Epithelial cell of prostate (primary cell): ENCODE results near the gene TTC3.

Experiments
- DNase-seq: peaks from one replicate; pipeline ENCODE4 v3.0.0-alpha.2; 2011; ENCODE audit warnings: low read depth, low spot score
- H3K27ac ChIP-seq: fragments of 450-650 bp; 2 replicates; pipeline ENCODE4 v1.5.1; 2017; ENCODE audit warnings: mild to moderate bottlenecking

Gene TTC3

DNA sequence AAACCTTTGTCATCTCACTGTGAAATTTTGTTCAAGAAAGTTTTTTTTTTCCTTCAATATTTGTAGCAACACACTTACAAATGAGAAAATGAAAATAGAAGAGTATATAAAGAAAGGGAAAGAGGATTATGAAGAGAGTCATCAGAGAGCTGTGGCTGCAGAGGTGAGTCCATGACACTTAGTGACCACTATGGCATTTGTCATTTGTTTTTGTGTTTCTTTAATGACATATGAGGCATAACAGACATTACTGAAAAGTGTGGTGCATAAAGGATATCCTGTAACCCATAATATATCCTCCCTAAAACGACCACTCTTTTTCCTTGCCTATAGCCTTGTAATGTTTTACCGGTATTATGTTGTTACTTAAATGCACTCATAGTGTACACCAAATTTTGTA lies 113.9 kb downstream of the TTC3 start:
- no peak for DNase-seq
- no peak overlapping the region for H3K27ac ChIP-seq

- DNase-seq, result no peak
- H3K27ac ChIP-seq, result no peak overlapping the region
These were observed 115.8 kb downstream of the TTC3 start for GRCh38 chr21:37188825-37189224.

DNA sequence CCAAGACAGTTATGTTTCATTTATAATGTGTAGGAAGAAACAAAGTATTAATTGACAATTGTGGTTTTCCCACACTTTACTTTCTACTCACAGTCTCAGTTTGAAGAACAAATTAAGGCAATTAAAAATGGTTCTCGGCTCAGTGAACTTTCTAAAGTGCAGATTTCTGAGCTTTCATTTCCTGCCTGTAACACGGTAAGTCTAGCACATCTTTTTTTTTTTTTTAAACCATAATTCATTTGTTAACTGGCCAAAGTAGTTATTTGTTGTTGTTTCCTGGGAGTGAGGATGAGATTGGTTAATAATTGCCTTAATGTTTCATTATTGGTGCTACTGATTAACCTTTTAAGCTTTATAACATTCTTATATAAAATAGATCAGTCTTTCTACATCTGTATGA lies 119.0 kb downstream of the TTC3 start:
- no peak for DNase-seq
- H3K27ac ChIP-seq, result no peak overlapping the region

DNA sequence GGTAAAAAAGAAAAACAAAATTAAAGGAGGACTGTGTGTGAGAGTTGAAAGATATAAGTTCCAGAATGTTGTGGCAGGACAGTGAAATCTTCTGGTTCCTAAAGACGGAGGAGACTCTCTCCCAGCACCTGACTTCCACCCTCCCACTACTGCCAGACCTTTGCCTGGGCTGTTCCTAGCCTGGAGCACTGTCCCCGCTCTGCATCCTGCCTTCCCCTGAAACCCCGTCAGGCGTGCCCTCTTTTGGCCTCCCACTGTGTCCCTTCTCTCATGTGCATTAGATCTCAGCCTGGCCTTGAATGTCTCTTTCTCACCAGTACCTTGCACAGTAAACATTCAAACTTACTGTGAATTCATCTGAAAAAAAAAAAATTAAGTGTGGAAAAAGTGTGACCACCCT lies 120.0 kb downstream of the TTC3 start:
- DNase-seq, result no peak
- H3K27ac ChIP-seq, result no peak overlapping the region

GRCh38 chr21:37193676-37194075 lies 120.6 kb downstream of the TTC3 start:
- H3K27ac ChIP-seq, result no peak overlapping the region
- DNase-seq, result no peak

DNA sequence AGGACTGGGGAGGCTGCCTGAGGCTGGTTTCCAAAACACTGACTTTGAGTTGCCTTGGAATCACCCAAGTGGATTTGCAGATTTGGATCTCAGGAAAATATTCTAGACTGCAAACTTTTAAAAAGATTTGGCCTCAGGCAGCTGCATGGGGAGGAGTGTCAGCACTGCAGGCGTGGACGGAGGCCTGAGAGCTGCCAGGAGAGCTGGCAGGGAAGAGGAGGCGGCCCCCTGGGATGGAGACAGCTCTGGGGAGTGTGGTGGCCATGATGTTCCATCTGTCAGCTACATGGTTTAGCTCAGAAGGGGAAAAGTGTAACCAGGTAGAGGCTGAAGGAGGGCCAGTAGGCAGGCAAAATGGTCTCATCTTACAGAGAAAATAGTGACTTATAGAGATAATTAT lies 122.0 kb downstream of the TTC3 start:
- DNase-seq, result no peak
- no peak overlapping the region for H3K27ac ChIP-seq

DNA sequence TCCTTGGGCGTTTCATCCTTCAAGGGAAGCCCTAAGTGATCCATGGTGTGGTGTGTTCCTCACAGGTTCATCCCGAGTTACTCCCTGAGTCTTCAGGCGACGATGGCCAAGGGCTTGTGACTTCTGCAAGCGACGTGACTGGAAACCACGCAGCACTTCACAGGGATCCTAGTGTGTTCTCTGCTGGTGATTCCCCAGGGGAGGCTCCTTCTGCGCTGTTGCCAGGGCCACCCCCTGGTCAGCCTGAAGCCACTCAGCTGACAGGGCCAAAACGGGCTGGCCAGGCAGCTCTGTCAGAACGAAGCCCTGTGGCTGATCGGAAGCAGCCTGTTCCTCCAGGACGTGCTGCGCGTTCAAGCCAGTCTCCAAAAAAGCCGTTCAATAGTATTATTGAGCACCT lies 122.6 kb downstream of the TTC3 start:
- no peak for DNase-seq
- H3K27ac ChIP-seq, result no peak overlapping the region

DNA sequence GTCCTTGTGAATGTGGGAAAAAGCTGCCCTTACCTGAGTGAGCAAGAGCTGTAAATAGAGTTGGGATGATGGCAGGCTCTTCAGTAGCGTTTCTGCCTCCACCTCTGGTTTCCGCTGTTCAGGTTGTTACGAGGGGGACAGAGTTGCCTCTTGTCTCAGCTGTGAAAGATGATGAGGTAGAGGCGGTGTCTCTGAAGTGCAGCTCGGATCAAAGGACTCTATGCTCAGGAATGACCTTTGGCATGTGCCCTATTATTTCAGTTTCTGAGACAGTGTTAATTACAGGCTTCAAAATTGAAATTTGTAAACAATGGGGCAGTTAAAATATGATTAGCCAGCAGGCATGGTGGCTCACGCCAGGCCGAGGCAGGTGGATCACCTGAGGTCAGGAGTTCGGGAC lies 123.8 kb downstream of the TTC3 start:
- no peak overlapping the region for H3K27ac ChIP-seq
- no peak for DNase-seq

DNA sequence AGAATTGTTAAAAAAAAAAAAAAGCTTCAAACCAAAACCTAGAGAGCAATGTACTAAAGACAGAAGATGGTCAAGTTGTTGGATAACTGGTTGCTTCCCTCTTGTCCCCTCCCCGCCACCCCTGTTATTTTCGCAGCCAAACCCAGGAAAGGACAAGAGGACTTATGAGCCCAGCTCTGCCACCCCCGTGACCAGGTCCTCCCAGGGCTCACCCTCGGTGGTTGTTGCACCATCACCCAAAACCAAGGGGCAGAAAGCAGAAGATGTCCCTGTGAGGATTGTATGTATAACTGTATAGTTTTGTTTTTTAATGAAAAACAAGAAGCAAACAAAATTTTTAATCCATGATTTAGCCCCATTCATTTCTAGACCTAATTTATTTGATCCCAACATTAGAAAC lies 124.7 kb downstream of the TTC3 start:
- DNase-seq, result no peak
- no peak overlapping the region for H3K27ac ChIP-seq

GRCh38 chr21:37199057-37199924 lies 126.2 kb downstream of the TTC3 start:
- DNase-seq, result peak; percentile 57
- H3K27ac ChIP-seq, result peak overlapping the region; percentile 59

DNA sequence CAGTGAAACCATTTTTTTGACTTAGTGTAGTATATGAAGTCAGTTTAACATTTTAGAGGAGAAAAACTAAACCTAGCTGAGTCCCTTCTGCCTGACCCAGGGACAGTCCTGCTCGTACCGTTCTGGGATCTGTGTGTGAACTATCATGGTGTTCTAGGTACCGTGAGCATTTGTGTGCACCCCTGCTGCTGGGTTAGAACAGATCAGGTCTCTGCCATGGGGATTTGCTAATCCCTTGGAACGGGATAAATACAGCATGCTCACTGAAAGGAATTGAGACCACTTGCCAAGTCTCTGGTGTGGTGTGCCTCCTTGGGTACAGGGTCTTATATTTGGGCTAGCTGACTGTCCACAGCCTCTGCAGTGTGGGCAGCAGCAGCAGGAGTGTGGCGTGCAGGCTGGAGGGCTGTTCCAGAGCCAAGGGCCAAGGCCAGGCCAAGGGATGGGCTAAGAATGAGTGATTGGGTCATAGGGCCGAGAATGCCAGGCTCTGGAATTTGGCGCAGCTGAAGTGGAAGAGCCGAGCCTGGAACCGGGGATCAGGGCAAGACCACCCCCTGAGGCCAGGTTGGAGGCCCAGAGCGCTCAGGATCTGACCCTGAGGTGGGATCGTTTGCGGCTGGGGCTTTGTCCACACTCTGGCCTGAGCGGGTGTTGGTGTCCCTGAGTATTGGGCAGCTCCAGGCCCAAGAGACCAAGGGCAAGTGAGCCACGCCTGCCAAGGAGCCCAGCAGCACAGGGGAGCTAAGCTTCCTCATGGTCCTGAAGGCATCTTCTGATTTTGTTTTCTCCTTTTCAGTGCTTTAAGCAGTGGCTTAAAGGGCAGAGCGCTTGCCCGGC lies 127.8 kb downstream of the TTC3 start:
- H3K27ac ChIP-seq, result no peak overlapping the region
- no peak for DNase-seq

- DNase-seq, result no peak
- H3K27ac ChIP-seq, result no peak overlapping the region
These were observed 129.4 kb downstream of the TTC3 start for GRCh38 chr21:37202221-37203110.

DNA sequence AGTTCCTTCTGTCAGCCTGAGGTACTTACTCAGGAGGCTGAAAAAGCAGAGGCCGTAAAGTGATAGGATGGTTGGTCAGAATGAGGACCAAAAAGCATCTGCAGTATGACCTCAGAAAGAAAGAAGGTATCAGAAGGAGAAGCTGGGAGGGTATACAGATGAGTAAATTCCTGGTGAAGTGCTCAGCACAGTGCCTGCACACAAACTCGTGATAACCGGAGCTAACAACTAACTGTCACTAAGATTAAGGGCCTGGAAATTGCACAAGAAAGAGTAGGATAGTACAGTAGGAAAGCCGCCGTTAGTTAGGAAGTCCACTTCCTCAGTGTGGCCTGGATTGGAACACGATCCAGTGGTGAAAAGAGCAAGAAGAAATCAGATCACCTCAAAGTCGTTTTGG lies 131.5 kb downstream of the TTC3 start:
- DNase-seq, result no peak
- H3K27ac ChIP-seq, result no peak overlapping the region

DNA sequence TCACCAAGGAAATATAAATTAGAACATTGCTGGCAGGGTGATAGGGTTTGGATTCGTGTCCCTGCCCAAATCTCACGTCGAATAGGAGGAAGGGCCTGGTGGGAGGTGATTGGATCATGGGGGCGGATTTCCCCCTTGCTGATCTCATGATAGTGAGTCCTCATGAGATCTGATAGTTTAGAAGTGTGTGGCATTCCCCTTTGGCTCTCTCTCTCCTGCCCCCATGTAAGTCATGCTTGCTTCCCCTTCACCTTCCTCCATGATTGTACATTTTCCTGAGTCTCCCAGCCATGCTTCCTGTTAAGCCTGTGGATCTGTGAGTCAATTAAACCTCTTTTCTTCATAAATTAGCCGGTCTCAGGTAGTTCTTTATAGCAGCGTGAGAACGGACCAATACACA lies 133.4 kb downstream of the TTC3 start:
- no peak for DNase-seq

DNA sequence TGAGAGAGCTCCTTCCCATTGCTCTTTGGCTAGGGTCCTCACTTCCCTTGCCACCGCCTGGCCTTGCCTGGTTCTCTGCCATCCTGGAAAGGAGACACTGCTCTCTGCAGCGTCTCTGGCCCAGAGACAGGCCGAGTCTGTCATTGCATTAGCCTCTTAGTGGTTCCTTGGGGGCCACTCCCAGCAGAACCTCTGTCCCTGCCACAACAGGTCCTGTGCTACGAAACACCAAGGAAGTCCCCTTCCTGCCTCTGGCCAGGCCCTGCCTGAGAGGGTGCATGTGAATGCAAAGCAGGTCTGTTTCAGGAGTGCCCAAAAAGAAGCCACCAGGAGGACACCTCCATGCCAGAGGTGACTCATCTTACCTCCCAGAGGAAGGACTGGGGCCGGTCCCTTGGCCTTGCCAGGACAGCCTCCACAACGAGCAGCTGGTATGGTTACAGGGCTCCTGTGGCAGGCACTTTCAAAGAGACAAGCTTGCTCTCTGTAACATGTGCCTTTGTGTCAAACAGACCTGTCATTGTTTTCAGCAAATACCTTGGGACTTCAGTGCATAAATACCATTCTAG lies 134.5 kb downstream of the TTC3 start:
- DNase-seq, result no peak
- peak overlapping the region; percentile 18 for H3K27ac ChIP-seq

More for the DNA sequence above, 133.4 kb downstream of the TTC3 start:
- H3K27ac ChIP-seq, result no peak overlapping the region

- H3K27ac ChIP-seq, result peak overlapping the region; percentile 18
- no peak for DNase-seq
These were observed 135.1 kb downstream of the TTC3 start for GRCh38 chr21:37208056-37208721.

DNA sequence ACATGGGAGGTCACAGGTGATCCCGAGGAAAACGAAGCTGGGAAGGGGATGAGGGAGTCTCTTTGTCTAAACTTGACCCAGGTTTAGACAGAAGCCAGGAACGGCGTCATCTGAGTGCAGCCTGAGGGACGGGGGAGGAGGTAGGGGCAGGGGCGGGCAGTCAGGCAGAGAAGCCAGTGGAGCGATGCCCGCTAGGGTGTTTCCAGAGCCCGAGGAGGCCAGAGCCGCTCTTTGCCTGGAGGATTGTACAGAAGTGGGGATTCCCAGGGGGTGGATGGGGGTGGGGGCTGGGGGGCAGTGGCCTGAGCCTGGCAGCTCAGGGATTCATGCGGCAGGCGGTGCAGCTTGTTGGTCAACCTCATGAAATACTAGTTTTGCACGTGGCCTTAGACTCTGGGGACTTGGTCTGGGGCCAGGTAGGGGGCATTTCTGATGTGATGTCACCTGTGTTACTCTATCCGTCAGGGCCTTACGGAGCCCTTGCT lies 135.7 kb downstream of the TTC3 start:
- H3K27ac ChIP-seq, result no peak overlapping the region

DNA sequence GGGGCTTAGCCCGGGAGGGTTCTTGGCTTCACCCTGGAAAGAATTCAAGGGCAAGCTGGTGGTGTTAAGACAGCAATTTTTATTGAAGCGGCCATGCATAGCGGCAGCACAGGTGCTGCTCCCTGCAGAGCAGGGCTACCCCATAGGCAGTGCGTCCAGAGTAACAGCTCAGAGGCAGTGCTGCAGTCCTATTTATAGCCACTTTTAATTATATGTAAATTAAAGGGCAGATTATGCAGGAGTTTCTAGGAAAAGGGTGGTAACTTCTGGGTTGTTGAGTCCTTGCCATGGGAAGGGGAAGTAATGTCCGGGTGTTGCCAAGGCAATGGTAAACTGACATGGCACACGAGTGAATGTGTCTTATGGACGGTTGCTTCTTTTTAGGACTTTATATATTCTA lies 137.1 kb downstream of the TTC3 start:
- DNase-seq, result no peak
- no peak overlapping the region for H3K27ac ChIP-seq

More for the DNA sequence above, 135.7 kb downstream of the TTC3 start:
- DNase-seq, result no peak

GRCh38 chr21:37210799-37211198 lies 137.7 kb downstream of the TTC3 start:
- no peak overlapping the region for H3K27ac ChIP-seq
- DNase-seq, result no peak
